Measurements from ENCODE around the gene DNM3.

- TF ChIP-seq EZH2phosphoT487 (IDR thresholded peaks at IDR 0.05; ENCODE audit: insufficient read depth, low read depth) (no peak), EZH2 (IDR thresholded peaks at IDR 0.05; ENCODE audit: insufficient read depth, poor library complexity, severe bottlenecking) (no peak)
These were observed 542.2 kb downstream of the DNM3 start for GRCh38 chr1:172383536-172383935.

Data from GM23248 (cell line).